ENCODE measurements around the gene KCNG3.

KCNG3 gene

DNA sequence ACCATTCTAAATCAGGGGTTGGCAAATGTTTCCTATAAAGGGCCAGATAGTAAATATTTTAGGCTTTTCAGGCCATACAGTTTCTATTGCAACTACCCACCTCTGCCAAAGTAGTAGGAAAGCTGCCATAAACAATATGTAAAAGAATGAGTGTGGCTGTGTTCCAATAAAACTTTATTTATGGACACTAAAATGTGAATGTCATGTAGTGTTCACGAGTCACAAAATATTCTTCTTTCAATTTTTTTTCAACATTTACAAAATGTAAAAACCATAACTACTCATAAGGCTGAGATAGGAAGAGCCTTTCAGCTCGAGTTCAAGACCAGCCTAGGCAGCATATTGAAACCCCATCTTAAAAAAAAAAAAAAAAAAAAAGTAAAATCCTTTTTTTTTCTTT lies 13.4 kb downstream of the KCNG3 start:
- DNase-seq, result no peak

DNA sequence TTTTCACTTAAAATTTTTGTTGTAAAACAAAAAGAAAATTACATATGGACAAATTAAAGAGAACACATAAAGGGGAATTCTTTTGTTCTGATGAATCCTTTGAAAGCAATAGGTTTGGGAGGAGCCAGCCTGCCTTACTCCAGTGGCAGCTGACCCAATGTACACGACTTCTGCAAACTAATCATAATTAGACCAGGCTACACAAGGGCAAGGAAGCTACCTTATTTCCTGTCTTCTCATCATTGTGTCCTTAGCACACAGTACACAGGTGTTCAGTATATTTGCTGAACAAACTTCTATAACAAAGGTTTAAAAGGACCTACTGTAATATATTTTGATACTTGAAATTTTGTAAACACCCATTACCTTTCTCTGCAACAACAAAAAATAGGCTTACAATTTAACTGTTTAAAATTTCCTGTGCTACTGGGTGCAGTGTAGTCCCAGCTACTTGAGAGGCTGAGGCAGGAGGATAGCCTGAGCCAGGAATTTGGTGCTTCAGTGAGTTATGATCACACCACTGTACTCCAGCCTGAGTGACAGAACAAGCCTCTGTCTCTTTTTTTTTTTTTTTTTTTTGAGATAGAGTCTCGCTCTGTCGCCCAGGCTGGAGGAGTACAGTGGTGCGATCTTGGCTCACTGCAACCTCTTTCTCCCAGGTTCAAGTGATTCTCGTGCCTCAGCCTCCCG lies 18.9 kb downstream of the KCNG3 start:
- DNase-seq, result no peak

DNA sequence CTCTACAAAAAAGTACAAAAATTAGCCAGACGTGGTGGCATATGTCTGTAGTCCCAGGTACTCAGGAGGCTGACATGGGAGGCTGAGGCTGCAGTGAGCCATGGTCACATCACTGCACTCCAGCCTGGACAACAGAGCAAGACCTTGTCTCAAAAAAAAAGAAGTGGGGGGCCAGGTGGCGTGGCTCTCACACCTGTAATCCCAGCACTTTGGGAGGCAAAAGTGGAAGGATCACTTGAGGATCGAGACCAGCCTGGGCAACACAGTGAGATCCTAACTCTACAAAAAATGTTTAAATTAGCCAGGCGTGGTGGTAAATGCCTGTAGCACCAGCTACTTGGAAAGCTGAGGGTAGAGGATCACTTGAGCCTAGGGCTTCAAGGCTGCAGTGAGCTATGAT lies 23.1 kb downstream of the KCNG3 start:
- no peak for DNase-seq

DNA sequence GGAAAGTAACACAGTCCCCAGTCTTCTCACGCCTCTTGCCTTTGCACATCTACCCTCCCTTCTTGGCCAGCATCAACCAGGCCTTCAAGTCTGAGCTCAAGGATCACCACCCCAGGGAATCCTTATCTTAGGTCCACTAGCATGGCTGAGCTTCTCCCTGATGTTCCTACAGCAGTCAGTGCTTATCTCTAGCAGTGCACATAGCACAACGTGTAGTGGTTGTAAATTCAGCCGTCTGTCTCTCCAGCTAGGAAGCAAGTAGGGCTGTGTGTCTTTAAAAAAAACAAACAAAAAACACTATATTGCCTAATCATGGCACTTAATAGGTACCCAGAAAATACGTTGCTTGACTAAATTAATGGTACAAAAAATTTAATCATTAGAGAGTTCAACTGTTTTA lies 29.2 kb downstream of the KCNG3 start:
- DNase-seq, result no peak

DNA sequence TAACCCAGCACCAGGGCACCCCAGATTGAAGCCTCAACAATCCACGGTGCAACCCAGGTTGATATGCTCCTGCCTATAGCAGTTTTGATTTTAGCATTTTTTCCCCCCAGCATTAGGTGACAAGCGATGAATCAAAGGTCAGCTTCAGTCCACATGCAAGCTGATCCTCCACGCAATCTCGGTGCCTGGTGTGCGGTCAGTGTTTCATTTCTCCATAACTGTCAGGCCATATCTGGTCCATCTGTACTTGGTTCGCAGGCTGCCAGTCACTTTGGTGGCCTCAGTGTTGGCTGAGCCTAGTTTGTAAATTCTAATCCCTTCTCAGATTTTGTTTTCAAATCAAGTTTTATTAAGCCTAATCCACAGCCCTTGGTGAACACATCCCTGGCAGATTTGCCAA lies 30.2 kb downstream of the KCNG3 start:
- no peak for DNase-seq

DNA sequence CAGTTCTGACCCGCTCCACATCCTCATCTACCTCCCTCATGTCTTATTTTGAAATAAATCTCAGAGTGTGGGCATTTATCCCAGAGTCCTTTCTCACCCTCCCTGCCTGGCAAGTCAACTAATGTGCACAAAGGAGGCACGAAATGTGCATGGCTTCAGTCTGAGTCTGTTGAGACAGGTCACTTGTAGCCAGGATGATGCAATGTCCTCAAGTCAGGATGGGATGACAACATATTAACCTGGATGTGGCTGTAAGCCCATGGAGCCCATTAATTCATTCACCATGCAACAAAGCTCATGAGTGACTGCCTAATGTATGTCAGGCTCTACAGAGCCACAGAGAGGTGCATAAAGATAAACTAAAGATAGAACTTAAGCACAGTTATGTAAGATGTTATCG lies 34.5 kb downstream of the KCNG3 start:
- DNase-seq, result no peak

DNA sequence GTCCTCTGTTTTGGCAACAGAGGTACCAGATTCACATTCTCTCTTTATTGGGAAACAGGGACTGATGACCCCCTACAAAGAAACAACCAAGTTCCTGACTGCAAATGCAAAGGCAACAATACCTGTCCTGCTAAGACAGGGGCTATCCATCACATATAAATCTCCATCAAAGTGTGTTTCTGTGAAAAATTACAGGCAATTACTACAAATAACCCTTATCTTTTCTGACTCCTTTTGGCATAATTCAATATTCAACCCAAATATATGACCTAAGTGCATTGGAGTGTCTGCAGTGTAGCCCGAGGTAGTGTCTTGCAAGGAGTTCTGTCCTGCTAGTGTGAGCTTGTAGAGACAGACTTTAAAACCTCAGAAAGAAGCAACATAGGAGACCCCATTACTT lies 35.4 kb downstream of the KCNG3 start:
- no peak for DNase-seq

DNA sequence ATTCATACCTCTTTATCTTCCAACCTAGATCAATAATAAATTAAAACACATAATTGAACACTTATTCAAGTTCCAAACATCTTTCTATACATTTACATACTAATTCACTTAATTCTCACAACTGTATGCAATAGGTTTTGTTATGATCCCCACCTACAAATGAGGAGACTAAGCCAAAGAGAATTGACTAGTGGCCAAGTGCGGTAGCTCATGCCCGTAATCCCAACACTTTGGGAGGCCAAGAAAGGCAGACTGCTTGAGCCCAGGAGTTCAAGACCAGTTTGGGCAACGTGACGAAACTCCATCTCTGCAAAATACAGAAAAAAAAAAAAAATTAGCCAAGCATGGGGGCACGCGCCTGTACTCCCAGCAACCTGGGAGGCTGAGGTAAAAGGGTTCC lies 36.8 kb downstream of the KCNG3 start:
- no peak for DNase-seq

DNA sequence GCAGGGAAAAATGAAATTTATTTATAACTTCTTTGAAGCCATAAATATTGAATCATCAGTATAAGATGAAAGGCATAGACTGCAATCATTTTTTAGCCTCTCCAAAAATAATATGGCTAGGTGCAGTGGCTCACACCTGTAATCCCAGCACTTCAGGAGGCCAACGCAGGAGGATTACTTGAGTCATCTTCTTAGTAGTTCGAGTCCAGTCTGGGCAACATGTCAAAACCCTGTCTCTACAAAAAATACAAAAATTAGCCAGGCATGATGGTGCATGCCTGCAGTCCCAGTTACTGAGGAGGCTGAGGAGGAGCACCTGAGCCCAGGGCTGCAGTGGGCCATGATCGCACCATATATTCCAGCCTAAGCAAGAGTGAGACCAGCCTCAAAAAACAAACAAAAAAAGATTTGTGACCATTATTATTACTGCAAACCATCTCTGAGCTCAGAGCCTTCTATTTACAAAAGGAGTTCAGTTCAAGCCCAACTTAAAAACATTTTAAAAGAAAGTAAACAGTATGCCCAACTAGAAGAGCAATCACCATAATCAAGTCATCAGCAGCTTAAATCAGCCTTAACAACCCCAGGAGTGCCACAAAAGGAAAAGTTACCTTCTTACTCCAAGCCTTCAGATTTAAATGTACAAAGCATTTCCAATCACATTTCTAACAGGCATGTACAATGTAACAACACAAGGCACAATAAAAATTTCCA lies 37.5 kb downstream of the KCNG3 start:
- no peak for DNase-seq

DNA sequence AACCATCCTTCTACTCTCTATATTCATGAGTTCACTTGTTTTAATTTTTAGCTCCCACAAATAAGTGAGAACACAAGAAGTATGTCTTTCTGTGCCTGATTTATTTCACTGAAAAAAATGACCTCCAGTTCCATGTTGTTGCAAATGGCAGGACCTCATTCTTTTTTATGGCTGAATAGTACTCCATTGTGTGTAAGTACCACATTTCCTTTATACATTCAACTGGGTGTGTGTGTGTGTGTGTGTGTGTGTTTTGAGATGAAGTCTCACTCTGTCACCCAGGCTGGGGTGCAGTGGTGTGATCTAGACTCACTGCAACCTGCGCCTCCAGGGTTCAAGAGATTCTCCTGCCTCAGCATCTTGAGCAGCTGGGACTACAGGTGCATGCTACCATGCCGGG lies 41.2 kb downstream of the KCNG3 start:
- no peak for DNase-seq

DNA sequence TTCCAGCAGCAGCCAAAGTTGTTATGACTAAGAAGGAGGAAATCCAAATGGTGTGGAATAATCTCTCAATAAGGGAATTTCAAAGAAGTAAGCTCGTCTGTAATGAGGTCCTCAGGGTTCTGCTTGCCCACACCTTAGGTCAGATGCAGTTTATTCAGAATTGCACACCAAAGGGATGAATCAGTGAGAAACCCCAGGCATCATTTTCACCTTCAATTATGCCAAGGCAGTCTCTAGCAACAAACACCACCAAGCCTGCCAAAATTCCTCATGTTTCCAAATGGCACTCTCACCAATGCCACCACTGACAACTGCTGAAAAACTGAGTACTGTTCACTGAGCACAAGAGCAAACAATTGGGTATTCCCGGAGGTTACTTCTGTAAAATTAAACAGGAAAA lies 43.6 kb downstream of the KCNG3 start:
- peak; percentile 17 for DNase-seq

DNA sequence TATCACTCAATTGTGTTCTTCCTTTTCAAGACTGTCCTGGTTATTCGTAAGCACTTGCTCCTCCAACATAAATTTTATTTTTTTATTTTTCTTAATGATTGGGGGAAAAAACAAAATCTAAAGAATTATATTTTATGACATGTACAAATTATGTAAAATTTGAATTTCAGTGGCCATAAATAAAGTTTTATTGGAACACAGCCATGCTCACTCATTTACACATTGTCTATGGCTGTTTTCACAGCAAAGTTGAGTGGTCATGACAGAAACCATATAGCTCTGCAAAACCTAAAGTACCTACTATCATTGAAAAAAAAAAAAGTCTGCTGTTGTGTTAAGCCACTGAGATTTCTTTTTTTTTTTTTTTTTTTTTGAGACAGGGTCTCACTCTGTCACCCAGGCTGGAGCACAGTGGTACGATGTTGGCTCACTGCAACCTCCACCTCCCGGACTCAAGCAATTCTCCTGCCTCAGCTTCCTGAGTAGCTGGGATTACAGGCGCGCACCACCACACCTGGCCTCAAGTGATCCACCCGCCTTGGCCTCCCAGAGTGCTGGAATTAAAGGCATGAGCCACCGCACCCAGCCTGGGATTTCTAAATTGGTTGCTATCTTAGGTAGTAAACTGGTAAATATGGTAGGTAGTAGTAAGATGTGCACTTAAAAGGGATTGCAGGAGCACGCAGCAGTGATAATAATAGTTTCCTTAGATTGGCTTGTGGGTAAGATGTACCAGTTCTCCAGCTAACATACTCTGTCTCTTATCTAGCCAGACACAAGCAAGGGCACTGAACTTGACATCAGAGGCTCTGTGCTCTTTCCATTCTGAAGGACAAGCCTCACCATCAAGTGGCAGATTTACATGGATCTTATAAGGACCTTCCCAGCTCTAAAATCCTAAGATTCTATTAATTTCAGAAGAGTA lies 44.4 kb downstream of the KCNG3 start:
- no peak for DNase-seq

DNA sequence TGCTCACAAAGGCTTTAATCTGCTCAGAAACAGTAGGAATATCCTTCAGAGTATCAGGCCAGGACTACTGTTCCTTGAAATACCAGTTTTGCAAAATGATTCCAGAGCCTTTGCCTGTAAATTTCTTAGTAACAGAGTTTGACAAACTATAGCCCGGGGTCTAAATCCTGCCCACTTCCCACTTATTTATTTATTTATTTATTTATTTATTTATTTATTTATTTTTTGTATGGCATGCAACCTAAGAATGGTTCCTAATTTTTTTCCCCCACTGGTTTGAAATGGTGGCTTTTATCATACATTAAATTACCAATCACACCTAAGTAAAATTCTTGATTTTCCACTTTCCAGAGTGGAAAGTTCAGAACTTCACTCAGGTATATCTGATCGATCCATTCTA lies 45.6 kb downstream of the KCNG3 start:
- DNase-seq, result no peak

DNA sequence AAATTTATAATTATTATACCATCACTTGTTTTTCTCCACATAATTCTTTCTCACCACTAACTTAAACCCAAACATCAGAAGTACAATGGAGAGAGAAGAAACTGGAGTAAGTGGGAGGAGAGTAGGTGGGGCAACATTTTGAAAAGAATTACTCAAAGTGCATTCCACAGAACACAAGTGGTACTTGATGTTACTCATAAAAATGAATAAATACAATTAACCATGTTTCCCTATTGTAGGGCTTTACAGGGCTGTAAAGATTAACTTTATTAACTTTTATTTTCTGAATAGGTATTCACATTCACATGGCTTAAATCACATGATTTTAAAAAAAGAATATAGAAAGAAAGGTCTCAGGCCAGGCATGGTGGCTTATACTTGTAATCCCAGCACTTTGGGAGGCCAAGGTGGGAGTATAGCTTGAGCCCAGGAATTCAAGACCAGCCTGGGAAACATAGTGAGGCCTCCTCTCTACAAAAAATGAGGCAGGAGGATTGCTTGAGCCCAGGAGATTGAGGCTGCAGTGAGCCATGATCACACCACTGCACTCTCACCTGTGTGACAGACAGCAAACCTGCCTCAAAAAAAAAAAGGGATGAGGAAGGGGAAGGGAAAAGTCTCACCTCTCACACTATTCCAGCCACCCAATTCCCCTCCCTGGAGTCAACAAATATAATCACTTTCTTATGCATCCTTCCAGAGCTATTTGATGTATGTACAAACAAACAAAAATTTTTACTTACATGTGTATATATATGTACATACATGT lies 47.1 kb downstream of the KCNG3 start:
- DNase-seq, result no peak

DNA sequence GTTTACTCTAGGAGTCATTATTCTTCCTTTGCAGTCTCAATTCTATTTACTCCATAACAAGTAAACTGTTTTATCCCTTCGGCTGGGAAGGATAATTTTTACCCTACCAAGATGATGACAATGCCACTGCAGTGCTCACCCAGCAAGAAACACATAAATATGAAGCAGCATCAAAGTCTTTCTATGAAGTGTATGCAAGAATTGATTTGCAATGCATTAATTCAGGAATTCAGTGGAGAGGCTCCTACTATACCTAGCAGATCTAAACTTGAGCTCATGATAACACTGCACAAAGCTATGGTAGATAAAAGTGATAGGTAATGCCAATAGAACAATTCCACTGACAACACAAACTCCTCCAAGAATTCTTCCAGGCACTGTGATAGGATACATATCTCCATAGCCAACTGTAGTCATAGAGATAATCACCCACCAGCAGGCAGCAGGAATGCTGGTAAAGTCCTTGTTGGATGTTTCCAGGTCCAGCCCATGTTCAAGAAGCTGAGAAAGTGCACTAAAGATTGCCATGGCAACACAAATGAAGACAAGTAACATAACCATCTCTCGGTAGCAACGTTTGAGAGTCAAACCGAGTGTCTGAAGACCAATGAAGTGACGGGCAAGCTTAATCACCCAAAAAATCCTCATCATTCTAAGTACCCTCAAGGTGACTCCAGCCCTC lies 49.9 kb downstream of the KCNG3 start:
- DNase-seq, result no peak

DNA sequence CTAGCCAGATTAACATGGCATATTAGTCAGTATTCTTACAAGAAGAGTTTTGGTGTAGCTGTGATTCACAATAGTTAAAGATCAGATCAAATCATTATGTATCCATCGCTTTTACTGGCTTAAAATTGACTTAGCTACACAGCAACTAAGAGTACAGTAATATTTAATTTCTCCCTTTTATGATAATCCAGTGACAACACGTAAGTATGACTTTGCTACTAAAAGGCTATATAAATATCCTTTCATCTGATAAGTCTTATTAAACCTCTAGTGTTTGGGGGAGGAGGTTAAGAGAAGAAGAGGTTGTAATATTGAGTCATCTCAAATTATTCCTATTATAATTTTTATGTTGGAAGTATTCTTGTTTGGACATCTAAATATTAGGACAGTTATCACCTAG lies 51.0 kb downstream of the KCNG3 start:
- no peak for DNase-seq

DNA sequence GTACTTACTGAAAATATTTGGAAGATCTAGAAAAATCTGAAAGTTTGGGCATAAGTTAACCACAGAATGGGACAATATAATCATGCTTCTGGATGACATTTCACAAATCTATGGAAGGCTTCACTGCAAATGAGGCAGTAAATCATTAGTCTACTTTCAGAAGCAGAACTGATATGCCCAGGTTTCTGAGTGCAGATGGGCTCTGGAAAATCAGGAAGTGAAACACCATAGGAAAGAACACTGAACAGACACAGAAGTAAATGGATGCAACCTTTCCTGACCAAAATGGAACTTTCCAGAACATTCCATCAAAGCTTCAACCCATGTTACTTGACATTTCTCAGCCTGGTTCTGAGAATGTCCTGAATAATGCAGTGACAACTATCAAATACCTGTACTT lies 55.1 kb downstream of the KCNG3 start:
- no peak for DNase-seq

DNA sequence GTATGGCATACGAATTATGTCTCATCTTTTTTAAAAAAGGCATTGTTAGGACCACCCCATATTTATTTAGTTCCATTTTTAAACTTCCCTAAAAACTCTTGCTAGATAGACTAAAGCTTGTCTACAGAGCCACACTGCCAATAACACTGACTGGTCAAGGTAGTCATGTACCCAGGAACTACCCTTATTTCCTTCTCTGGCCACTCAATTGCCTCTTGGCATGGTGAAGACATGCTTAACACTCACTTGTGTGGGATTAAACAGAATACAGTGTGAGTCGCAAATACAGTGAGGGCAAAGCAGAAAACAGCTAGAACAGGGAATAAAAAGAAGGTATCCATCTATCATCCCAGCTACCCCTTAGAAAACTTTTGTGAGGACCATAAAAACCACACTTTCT lies 57.4 kb downstream of the KCNG3 start:
- no peak for DNase-seq

DNA sequence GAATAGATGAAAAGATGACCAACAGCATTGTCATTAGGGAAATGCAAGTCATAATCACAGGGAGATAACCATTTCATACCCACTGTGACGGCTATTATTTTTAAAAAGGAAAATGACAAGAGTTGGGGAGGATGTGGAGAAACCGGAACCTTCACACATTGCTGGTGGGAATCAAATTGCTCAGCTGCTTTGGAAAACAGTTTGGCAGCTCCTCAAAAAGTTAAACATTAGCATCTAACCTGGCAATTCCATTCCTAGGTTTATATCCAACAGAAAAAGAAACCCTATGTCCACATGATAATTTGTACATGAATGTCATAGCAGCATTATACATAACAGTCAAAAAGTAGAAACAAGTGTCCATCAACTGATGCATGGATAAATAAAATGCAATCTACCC lies 58.2 kb downstream of the KCNG3 start:
- no peak for DNase-seq

DNA sequence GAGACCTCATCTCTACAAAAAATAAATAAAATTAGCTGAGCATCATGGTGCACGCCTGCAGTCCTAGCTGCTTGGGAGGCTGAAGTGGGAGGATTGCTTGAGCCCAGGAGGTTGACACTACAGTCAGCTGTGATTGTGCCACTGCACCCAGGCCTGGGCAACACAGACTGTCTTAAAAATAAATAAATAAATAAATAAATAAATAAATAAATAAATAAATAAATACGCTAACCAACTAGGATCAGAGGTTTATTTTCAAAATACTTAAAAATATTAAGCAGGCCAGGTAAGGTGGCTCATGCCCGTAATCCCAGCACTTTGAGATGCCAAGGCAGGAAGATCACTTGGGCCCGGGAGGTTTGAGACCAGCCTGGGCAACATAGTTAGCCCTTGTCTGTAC lies 63.6 kb downstream of the KCNG3 start:
- DNase-seq, result no peak

DNA sequence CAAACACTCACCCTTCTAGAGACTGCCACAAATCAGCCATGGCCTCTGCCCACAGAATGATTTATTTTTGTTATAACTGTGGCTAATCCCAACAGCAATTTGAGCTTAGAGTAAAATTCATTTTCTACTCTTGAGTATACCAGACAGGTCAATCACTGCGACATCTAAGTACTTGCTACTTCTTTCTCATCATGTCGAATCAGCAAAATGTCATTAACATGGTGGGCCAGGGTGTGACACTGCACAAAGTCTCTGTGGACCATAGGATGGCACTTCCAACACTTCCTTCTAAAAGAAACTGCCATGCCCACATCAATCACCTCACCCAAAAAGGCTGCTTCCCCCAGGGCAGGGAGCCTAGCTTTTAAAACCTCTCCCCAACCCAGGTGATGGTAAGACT lies 64.4 kb downstream of the KCNG3 start:
- DNase-seq, result no peak

DNA sequence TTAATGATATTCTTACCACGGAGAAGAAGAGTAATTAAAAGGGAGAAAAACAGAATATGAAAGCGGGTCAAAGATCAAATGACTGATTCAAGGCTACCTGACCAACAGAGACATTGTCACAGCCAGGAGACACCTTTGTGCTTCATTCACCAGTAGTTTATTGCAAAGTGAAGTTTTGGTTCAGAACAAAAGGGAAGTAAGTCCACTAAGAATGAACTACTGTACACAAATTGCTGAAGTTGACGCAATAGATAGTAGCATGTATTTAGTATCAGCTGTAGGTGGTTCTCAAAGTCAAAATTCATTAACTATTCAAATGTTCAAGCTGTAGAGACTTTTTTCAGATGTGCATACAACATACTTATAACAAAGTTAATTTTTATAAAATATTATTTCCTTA lies 68.1 kb downstream of the KCNG3 start:
- DNase-seq, result no peak
